Measurements from ENCODE around the gene PARP2.

DNA sequence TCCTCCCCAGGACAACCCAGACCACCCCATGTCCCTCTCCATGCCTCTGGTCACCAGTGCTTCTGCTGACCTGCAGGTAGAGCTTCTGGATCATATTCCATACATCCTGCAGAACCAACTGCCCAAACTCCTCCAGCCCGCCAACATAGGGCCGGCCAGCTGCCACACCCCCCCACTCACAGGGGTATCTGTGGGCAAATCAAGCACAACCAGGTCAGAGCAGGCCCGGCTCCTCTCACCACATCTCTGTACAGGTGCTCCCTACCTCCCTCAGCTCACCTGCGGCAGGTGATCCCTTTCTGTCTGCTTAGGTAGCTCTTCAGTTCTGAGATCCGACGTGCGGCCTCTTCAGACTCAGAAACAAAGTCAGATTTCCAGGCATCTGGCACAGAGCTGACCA lies 40.9 kb downstream of the PARP2 start:
- TF ChIP-seq CTCF (IDR thresholded peaks at IDR 0.05) (no peak), POLR2AphosphoS5 (IDR thresholded peaks at IDR 0.05) (no peak)

Data from prostate gland (tissue), 2 donors.